GM19193 (cell line): ENCODE measurements around the gene EPB41L1.

ENCODE experiments used
- POLR2A ChIP-seq: IDR thresholded peaks from 4 replicates; pipeline ENCODE4 v1.6.1; 2011; ENCODE audit not compliant: insufficient read depth, insufficient read length; ENCODE audit errors: extremely low read depth

The EPB41L1 gene

DNA sequence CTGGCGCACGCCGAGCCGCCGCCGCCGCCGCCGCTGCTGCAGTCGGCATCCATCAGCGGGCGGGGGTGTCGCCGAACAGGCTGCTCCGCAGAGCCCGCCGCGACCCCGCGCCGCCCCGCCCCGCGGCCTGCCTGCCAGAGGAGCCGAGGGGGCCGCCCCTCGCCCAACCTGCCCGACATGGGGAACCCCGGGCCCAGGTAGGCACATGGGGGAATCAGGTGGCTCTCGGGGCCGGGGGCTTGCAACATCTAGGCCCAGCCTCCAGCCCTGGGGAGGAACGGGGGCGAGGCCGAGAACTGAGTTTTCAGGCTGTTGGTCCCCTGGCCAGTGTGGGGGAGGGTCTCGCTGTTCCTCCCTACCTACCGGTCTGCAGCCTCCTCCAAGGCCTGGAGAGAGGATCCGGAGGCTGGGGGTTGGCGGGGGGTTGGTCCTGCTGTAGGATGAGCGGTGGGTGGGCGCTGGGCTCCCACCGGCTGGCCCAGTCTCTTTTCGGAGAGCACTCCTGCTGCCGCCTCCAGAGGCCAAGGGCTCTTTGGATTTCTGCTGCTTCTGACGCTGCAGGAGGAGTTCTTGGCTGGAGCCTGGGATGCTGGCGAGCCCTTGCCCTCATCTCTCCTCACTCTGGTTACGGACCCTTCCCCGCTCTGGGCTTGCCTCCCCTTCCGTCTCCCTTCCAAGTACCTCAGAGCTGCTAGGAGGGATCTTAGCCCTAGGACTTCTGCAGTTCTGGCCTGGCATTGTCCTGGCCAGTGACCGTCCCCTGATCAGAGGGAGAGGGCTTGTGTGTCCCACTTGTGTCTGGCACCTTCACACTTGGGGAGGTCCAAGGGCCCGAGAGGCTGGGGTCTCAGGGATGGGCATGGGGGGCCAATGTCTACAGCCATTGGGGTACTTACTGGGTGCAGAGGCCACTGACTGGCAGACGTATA lies at the start of gene EPB41L1:
Gene EPB41L1, plus strand, starts transcription at position 41 of the 929 bp plus-strand sequence. CDS start 19,038 bp downstream, outside the sequence.
- no peak for TF ChIP-seq POLR2A

DNA sequence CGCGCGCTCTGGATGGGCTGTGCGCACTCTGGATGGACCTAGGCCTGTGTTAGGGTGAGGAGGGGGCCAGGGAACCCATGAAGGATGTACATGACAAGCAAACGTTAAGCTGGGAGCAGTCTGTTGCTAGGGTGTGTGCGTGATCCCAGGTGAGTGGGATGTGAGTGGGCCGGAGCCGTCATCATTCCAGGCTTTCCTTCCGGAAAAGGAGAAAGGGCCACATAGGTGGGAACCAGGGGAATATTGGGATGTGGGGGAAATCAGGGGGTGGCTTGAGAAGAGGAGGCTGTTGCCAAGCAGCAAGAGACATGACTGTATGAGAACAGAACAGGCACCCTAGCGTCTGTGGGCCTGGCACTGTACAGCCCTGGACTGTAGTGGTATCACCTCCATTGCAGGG lies 49.7 kb upstream of the EPB41L1 start:
- TF ChIP-seq POLR2A: no peak

GRCh38 chr20:36105711-36106226 lies 48.8 kb upstream of the EPB41L1 start:
- TF ChIP-seq POLR2A: no peak

GRCh38 chr20:36106606-36107005 lies 47.9 kb upstream of the EPB41L1 start:
- no peak for TF ChIP-seq POLR2A

DNA sequence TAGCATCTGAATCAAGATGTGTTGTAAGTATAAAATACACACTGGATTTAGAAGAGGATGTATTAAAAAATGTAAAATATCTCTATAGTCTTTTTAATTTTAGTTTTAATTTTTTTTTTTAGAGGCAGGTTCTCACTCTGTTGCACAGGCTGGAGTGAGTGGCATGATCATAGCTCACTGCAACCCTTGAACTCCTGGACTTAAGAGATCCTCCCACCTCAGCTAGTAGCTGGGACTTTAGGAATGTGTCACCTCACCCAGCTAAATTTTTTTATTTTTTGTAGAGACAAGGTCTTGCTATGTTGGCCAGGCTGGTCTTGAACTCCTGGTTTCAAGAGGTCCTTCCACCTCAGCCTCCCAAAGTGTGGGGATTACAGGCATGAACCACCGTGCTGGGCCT lies 46.7 kb upstream of the EPB41L1 start:
- no peak for TF ChIP-seq POLR2A

DNA sequence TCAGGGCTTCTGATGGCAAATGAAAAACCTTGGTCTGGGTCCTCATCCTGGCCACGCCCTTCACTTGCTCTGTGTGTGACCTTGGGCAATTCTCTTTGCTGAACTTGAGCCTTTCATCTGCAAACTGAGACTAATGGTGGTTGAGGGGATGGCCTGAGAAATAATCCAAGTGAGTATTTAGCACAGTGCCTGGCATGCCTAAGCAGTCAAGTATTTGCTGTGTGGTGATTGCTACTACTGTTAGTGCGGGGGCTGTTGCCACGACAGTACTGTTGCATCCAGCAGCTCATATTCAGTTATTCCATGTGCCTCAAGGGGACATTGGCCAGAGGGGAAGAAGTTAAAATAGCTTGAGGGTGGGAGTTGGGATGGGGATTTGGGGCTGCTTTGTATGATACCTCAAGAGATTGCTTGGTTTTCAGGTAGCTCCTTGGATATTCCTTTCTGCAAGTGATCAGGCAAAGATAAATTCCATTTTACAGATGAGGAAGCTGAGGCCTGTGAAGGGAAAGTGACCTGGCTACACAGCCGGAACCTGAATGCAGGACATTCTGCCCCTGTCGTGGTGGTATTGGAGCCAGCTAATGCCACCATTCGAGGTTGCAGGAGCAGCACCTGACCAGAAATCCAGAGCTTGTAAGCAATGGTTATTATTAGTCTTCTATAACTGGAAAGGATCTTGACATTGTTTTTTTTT lies 45.1 kb upstream of the EPB41L1 start:
- TF ChIP-seq POLR2A: no peak

DNA sequence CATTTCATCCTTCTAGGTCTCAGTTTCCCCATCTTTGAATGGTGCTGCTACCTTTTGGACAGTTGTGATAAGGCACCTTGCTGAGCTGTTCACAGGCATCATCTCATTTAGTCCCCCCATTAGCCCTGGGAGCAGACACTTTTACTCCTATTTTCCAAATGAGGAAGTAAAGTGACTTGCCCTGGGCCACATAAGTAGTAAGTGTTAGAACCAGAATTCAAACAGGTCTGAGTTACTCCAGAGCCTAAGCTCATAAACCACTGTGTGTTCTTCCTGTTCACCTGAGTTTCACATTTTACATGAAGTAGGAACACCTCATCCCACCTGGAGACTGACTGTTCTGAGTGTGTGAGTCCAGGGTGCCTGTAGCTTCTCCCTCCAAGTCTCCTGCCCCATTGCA lies 43.5 kb upstream of the EPB41L1 start:
- no peak for TF ChIP-seq POLR2A

DNA sequence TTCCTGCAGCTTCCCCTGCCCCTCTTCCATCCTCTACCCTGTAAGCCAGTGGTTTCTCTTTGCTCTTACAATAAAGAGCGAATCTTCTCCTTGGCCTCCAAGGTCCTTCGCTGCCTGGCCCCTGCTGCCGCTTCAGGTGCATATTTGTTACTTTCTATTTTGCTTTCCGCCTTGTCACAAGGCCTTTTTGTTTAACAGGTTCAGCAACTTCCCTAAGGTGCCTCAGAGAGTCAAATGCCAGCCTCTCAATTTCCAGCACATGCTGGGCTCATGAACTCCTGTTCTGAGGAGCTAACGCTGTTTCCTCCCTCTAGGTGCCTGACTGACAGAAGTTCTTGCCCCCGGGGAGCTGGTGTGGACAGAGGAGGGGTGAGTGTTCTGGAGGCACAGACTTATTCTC lies 42.4 kb upstream of the EPB41L1 start:
- TF ChIP-seq POLR2A: no peak

- TF ChIP-seq POLR2A: no peak
Observed at GRCh38 chr20:36113036-36113435, 41.5 kb upstream of the EPB41L1 start.

- no peak for TF ChIP-seq POLR2A
Observed at GRCh38 chr20:36113566-36114250, 40.8 kb upstream of the EPB41L1 start.

- TF ChIP-seq POLR2A: no peak
Observed at GRCh38 chr20:36114707-36115106, 39.8 kb upstream of the EPB41L1 start.

- TF ChIP-seq POLR2A: no peak
Observed at GRCh38 chr20:36115925-36116324, 38.6 kb upstream of the EPB41L1 start.

GRCh38 chr20:36116807-36117441 lies 37.6 kb upstream of the EPB41L1 start:
- TF ChIP-seq POLR2A: no peak

GRCh38 chr20:36117638-36118037 lies 36.9 kb upstream of the EPB41L1 start:
- no peak for TF ChIP-seq POLR2A

DNA sequence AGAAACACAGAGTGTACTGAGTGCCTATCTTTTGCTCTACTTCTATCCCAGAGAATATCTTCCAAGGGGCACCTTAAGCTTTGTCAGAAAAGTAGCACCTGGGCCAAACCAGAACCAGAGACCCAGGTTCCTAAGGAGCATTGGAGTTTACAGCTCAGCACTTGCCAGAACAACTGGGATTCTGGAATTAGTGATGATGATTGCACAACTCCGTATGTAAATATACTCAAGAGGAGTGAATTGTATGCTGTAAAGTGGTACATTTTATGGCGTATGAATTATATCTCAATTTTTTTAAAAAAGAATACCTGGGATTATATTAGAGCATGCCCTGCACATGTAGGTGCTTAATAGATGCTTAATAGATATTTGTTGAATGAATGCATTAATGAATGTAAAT lies 36.2 kb upstream of the EPB41L1 start:
- TF ChIP-seq POLR2A: no peak
